ENCODE results near the gene TRMT10A. TPM values are rescaled to one million over a fixed set of nuclear protein-coding genes. Genes with fewer than 3 reads are reported as not detected.

Gene TRMT10A, protein sequence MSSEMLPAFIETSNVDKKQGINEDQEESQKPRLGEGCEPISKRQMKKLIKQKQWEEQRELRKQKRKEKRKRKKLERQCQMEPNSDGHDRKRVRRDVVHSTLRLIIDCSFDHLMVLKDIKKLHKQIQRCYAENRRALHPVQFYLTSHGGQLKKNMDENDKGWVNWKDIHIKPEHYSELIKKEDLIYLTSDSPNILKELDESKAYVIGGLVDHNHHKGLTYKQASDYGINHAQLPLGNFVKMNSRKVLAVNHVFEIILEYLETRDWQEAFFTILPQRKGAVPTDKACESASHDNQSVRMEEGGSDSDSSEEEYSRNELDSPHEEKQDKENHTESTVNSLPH
- total RNA-seq, result 8.0 and 8.1 TPM in 2 replicates

DNA sequence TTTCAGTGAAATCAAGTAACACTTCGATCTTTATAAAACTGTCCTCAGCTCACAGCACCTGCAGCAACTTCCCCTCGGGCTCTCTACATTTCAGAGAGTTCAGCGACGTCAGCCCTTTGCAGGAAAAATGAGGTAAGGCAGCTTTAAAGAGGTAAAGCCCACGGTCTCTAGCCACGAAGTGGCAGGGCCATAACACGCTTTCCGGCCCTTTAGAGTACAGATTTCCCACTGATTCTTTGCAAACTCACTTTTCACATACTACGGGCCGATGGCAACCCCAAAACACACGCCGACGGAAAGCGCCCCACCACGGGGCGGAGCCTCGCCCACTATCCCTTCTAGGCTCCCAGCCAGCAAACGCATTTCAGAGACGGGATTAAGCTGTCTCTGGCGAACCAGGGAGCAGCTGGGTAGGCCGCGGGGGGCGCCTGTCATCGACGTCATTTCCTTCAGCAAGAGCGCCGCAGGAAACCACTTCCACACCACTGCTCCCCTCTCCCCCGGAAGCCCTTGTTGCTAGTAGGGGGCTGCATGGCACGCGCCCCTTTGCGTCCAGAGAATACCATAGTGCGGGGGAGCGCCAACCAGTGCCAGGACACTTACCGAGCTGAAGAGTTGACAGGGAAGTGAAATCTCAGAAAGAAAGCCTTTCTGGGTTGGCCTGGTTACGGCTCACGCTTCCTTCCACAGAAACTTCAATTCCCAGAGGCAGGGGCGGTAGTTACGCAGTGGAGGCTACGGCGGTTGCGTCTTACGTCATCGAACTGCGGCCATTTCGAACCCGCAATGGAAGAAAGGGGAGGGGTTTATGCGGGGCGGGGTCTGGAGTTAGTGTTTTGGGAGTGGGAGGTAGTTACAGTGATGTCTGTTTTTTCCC is at the start of gene TRMT10A:
Gene TRMT10A (minus strand): TSS at position 730 of the 877 bp plus-strand sequence. CDS start 4,701 bp downstream, outside the sequence.
- intact Hi-C loops (cut with micrococcal nuclease), result loop anchor here (1.0 to 5.0 kb wide), 16 partner anchors 56 to 1854 kb away; partner anchors contain the start of genes ADH5, DAPP1, EIF4E and H2AZ1

DNA sequence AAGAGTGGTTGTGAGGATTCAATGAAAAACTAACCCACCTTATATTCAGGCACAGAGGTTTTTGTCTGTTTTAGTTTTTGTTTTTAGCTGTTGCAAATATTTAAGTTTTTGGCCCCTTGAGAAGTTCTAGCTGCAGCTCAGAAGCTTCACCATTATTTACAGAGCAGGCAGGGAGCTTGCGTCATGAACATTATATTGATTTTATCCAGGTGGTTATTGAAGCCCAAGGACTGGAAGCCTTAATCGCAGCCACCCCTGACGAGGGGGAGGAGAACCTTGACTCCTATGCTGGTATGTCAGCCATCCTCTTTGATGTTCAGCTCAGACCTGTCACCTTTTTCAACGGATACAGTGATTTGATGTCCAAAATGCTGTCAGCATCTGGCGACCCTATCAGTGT is 48.9 kb upstream of the TRMT10A start:
- intact Hi-C loops (cut with micrococcal nuclease), result no loop called here

DNA sequence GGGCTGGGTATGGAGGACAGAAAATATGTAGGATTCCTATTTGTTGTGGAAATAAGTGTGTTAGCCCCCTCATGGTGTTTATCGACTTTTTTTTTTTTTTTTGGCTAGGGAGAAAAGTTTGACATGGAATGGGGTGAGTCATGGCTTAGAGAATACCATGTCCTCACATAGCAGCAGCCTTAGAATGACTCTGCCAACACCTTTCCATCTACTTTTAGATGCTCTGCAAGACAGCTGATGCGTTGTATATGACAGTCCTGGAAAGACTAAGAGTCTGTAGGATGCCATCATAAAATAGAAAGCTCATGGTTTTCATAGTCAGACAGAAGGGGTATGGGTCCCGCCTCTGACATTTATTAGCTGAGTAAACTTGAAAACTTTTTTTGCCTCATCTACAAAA is 48.4 kb upstream of the TRMT10A start:
- intact Hi-C loops (cut with micrococcal nuclease), result no loop called here

DNA sequence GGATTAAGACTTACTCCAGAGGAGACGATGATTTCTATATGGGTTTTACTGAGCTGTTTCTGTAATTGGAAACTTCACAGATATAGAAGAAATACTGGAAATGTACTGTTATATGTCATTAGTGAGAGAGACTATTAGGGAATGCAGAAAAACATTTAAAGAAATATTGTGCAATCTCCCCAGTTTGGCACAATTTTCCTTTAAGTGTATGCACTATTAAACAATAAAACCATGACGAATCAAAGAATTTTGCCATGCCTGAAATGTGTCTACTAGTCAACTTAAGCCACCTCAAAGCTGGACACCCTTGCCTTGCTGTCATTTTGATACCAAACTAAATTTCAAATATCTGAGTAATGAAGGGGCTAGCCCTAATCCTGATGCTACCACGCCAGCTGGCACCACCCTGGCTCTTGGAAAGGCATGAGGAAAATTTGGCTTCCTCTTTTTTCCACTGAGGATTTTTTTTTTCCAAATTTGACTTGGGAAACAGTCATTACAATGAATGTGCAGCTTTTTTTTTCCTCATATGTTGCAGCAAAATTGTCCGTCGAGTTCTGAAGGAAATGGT is 46.9 kb upstream of the TRMT10A start:
- intact Hi-C loops (cut with micrococcal nuclease), result no loop called here

DNA sequence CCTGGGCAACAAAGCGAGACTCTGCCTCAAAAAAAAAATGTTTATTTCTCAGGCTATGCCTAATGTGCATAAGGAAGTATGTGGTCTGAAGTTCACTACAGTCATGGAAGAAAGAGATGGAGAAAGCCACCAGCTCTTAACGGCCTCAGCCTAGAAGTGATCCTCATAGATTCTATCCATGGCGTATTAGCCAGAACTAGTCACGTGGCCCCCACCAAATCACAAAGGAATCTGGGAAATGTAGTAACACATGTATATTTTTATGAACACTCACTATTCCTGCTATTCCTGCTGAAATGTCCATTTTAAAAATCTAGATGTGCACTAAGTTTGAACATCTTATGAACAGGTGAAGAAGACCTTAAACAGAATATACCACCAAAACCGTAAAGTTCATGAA is 44.6 kb upstream of the TRMT10A start:
- intact Hi-C loops (cut with micrococcal nuclease), result no loop called here

DNA sequence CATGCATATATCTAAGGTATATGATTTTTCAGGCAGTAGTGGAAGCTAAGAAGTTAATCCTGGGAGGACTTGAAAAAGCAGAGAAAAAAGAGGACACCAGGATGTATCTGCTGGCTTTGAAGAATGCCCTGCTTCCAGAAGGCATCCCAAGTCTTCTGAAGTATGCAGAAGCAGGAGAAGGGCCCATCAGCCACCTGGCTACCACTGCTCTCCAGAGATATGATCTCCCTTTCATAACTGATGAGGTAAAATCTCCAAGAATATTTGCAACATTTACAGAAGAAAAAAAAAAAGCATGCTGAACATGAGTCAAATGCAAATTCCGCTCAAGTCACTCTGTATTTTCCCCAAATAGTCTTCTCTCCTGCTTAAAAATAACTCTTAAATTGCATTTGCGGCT is 42.9 kb upstream of the TRMT10A start:
- intact Hi-C loops (cut with micrococcal nuclease), result no loop called here

DNA sequence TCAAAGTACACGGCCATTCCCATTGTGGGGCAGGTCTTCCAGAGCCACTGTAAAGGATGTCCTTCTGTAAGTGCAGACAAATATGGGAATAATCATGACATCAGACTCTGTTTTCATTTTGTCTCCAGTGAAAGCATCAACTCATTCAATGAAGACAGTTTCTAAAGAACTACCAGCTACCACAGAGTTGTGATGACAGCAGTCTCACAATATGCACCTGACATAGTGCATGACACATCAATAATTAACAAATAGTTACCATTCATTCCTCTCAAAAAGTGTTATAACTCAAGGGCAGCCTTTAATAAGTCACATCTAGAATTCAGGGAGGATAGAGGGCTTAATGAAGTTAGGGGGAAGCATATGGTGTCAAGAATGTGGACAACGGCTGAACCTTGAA is 31.0 kb upstream of the TRMT10A start:
- intact Hi-C loops (cut with micrococcal nuclease), result no loop called here

DNA sequence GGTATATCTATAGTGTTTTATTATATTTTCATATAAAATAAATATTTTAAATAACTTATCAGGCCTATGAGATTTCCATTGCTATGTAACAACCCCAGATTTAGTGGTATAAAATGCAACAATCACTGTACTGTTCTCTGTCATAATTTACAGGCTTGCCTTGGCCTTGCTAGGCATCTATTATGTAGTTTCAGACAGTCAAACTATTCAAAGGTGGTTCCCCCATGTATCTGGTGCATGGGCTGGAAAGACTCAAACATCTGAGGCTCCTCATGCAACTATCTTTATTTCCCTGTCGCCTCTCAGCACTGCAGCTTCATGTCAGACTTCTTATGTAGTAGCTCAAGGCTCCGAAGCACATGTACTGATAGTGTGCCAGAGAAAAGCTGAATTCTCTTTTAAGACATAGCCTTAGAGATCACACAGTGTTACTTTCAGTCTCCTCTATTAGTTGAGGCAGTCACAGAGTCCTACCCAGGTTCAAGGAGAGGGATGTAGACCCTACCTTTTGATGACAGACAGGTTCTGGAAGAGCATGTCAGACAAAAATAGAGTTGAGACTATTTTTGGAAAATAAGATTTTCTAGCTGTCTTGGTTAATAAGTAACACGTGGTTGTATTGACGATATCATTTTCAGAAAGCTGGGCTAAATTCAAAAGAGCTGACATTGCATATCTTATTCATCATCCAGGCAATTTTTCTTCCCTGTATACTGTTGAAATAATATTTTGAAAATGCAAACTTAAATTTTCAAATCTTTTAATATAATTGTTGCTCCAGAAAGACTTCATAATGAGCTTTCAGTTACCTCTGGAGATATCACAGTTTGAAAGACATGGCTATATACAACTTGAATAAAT is 30.2 kb upstream of the TRMT10A start:
- intact Hi-C loops (cut with micrococcal nuclease), result no loop called here

DNA sequence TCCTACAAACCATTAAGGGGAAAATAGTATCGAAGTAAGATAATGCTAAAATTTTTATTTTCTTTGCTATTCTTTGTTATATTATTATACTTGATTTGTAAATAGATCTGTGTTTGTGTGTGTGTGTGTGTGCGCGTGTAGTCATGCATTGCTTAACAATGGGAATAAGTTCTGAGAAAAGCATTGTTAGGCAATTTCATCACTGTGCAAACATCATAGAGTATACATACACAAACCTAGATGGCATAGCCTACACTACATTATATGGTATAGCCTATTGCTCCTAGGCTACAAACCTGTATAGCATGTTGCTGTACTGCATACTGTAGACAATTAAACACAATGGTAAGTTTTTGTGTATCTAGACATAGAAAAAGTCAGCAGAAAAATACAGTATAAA is 27.9 kb upstream of the TRMT10A start:
- intact Hi-C loops (cut with micrococcal nuclease), result no loop called here

DNA sequence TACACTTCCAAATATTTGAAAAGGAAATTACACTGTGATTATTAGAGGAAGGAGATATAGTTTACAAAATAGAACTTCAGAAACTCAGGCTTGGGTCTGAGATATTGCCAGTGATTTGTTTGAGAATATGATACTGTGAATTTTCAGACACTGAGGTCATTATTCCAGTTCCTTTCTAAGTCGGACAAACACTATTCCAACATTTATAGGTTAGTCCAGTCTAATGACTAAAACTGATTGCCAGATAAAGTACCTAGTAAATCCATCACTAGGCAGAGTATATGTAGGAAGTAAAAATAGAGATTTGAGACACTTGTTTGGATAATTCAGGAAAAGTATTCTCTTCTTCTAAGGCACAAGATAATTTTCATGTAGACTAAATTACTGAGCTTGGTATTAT is 24.0 kb upstream of the TRMT10A start:
- intact Hi-C loops (cut with micrococcal nuclease), result no loop called here

DNA sequence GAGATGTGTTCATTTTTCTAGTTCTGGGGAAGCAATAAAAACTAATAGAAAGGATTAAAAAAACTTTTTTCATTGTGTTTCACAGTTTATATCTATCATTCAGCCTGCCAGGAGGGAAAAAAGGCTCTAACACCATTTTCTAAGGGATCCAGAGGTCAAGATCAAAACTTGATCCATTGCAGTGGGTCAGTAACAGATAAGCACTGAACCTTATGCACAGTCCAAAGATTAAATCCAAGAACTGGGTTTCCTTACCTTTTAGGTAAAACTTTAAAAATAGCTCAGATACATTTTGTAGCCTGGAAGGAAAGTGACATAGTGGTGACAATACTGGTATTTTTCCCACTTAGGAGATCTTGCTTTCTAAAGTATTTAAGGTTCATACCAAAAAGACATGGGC is 23.5 kb upstream of the TRMT10A start:
- intact Hi-C loops (cut with micrococcal nuclease), result no loop called here

DNA sequence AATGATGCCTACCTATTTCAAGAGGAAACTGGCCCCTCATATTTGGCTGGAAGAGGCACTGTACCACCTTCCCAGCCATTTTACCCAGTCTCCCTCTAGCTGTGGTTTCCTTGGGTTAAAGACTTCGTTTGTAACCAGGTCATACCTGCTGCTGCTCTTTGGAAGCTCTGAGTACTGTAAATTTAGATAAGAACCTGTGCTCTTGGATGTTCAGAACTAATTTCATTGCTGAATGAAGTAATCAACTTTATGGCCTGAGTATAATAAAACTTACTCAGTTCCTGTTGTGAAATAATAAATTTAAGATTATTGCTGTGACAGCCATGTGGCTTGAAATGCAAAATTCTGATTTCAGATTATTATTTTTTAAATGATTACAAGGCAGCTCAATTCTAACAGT is 23.0 kb upstream of the TRMT10A start:
- intact Hi-C loops (cut with micrococcal nuclease), result no loop called here

DNA sequence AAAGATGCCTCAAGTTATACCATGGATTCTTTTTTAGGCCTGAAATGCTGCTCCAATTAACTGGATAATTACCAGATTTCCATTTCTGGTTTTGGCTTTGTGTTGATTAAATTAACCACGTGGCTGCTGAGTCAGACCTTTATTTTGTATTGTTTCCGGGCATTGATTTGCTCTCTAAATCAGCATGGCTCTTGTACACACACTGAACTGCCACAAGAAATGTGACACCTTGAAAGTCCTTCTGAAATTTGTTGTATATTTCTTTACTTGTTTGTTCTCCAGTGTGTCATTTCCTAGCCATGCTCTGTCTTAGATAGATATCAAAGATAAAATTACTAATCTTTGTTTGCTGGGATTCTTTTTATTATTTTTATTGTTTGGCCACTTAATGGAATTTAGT is 22.5 kb upstream of the TRMT10A start:
- intact Hi-C loops (cut with micrococcal nuclease), result no loop called here

DNA sequence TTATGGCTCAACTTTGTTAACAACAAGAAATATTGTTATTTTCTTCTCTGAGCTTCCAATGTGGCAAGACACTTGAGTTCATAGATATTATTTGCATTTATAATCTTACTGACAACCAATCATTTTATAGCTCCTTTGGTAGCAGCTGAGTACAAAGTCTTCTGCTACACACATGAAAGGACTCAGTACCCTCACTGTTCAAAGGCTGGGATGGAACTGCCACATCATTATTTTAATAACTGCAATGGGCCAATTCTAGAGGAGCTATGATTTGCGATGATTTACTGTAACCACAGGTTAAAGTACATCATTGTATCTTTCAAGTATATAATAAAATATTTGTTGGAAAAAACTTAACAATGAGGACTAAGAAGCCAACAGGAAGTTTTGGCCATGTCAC is 21.7 kb upstream of the TRMT10A start:
- intact Hi-C loops (cut with micrococcal nuclease), result no loop called here

DNA sequence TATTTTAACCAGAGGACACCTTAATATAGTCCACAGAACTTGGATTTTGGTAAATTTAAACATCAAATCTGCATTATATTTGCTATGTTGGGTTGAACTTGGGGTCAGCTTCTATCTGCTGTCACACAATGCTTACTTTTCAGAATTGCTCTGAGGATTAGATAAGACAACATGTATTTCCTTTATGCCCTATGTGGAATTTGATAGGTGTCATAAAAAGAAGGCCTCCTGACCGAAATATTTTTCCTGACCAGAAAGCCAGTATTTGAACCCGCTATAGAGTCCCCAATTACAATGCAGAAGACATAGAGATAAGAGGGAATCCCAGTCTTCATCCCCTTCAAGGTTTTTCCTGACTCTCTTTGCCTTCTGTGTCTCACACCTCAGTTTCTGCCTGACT is 14.9 kb upstream of the TRMT10A start:
- intact Hi-C loops (cut with micrococcal nuclease), result no loop called here

DNA sequence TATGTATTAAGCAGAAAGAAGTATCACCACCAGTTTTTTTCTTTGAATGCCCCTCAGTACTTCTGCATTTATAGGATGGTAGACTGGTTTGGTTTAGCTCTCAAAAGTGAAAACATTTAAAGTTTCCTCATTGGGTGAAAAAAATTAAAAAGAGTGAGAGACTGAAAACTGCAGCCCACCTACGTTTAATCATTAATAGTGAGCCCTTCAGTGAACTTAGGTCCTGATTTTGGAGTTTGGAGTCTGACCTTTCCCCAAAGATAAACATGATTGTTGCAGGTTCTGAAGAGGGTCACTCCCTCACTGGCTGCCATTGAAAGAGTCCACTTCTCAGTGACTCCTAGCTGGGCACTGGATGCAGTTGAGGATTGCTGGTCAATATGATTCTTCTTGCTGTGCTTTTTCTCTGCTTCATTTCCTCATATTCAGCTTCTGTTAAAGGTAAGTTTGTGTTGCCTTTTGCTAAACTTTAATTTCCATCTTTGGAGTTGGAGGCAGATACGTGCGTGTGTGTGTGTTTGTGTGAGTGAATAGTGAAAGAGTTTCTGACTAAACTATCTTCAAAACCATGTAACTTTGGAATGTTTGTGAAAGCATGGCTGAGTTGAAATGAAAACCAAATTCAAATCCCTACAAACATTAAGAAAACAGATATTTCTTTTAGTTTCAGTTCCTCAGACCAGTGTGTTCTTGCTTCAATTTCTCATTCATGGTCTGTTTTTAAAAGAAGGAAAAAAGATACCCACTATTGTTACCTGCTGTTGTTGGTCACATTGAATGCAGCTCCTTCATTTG is 10.9 kb upstream of the TRMT10A start, which contains the start of gene MTTP:
Gene MTTP (plus strand): TSS at position 295 of the 795 bp plus-strand sequence. CDS start 86 bp downstream, at position 381.
- intact Hi-C loops (cut with micrococcal nuclease), result no loop called here

DNA sequence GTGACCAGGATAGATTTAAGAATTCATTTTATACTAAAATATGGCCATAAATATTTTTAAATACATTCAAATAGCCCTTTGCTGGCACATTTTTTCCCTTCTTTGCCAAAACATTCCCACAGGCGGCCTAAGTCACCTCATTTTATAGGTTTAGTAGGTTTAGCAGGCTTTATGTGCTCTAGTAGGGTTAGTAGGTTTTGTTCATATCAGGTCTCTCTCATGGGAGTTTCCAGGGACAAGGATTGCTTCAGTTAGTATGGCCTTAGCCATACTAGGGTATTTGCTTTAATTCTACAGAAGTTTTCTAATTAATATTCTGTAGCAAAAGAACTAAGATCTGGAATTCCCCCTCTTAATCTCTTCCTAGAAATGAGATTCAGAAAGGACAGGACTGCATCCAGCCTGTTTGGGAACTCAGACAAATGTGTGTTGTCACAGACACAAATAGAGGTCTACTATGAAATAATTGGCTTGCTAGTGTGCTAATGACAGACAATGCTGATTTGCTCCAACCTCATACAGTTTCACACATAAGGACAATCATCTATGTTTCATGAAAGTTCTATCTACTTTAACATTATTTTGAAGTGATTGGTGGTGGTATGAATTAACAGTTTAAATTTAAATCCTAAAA is 10.0 kb upstream of the TRMT10A start:
- intact Hi-C loops (cut with micrococcal nuclease), result no loop called here

DNA sequence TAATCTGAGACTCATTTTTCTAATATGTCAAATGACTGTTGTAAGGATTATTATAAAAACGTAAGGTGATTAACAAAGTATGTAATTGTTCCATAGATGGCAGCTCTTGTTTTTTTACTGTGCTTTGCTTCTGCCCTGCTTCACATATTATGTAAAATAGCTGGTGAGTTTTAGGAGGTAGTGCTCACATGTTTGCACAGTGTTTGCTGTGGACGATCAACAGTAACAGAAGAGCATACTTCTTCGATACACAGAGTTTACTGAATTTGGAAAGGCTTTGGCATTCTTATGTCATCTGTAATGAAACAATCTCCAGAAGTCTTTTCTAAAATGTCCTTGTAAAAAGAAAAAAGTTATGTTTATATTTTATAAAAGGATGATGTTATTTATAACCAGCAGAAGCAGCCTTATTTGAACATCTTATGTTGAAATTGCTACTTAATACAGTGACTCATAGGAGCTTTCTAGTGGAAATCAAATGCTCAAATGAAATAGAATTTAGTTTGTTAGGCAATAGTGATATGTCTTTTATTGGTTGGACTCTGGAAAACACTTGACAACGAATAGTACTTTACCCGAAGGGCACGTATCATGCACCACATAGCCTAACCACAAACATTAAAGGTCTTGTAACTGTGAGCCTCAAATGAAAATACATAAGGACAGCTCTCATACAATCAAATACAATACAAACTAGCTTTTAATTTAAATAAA is 8.8 kb upstream of the TRMT10A start:
- intact Hi-C loops (cut with micrococcal nuclease), result no loop called here

DNA sequence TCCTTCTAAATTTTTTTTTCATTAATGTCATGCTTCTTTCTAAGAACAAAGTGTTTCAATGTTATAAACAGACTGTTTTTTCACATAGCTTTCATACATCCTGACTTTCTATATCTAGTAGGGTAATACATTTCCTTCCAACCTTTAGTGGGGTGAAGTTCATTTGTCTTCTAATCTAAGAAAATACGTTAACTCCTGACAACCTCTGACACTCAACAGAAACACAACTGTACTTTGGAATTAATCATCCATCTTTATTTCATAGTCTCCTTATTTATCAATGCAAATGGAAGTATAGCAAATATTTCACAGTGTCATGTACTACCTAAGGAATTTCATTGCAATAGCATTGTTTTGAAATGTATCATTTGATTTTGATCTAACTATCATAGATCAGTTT is 8.0 kb upstream of the TRMT10A start:
- intact Hi-C loops (cut with micrococcal nuclease), result no loop called here
